Stimulated activated CD4-positive, alpha-beta T cell treated with anti-CD3 and anti-CD28 coated beads, TNF-alpha, amount 100 ng/mL, for 48 hours (primary cell): ENCODE data around the gene CTR9.

ENCODE experiments used
- DNase-seq, 3 donors: peaks; one replicate each; pipeline ENCODE4 v3.0.0-alpha.2; 2020; ENCODE audit warnings: low read depth in 3 of 3

CTR9 gene

GRCh38 chr11:10750838-10751580, at the start of gene CTR9:
TSS of gene CTR9 (plus strand) at chr11:10751246. CDS start at chr11:10751413, 167 bp downstream.
- DNase-seq: peak; percentile 86 to 91 (median 87)

GRCh38 chr11:10701982-10702381, 49.1 kb upstream of the CTR9 start:
- no peak for DNase-seq

DNA sequence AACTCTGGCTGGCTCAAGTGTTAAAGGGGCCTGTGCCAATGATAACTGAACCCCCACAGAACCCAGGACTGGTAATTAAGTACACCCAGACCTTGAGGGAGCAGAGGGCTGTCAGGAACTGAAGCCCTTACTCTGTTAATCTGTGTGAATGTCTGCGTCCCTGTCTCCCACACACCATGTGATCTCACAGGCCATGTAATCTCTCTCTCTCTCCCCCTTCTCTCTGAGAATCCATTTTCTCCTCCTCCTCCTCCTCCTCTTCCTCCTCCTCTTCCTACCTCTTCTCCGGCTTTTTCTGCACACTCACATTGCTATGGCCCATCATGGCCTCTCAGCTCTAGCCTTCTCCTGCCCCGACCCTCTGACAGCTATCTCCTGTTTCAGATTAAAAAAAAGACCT, 42.9 kb upstream of the CTR9 start:
- no peak for DNase-seq

GRCh38 chr11:10709299-10710086, 41.6 kb upstream of the CTR9 start:
- DNase-seq: no peak

- DNase-seq: no peak
These were observed 35.5 kb upstream of the CTR9 start for GRCh38 chr11:10715571-10715970.

GRCh38 chr11:10716122-10716521, 34.9 kb upstream of the CTR9 start:
- DNase-seq: no peak

GRCh38 chr11:10716543-10717259, 34.3 kb upstream of the CTR9 start:
- DNase-seq: no peak

GRCh38 chr11:10719616-10720015, 31.4 kb upstream of the CTR9 start:
- DNase-seq: no peak

- DNase-seq: no peak
These were observed 30.1 kb upstream of the CTR9 start for GRCh38 chr11:10720881-10721376.

DNA sequence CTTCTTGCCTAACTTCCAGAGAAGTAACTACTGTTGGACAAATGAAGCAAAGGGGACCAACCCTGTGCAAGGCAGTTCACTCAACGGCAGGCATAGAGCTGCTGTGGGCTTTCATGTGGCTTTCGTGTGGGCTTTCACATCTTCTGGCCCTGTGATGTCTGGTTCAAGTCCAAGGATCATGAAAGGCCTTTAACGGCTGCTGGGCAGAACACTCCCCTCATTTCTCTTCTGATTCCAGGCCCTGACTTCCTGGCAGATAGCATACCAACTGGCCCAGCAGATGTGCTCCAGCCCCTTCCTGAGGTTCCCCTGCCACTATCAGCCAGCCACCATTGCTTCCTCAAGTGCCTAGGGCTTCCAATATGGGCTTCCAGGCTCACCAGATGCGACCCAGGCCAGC, 28.7 kb upstream of the CTR9 start:
- no peak for DNase-seq

- DNase-seq: peak in 1 of 3 donors; percentile 24
These were observed 25.7 kb upstream of the CTR9 start for GRCh38 chr11:10725114-10725906.

GRCh38 chr11:10725907-10726253, 25.2 kb upstream of the CTR9 start:
- no peak for DNase-seq

DNA sequence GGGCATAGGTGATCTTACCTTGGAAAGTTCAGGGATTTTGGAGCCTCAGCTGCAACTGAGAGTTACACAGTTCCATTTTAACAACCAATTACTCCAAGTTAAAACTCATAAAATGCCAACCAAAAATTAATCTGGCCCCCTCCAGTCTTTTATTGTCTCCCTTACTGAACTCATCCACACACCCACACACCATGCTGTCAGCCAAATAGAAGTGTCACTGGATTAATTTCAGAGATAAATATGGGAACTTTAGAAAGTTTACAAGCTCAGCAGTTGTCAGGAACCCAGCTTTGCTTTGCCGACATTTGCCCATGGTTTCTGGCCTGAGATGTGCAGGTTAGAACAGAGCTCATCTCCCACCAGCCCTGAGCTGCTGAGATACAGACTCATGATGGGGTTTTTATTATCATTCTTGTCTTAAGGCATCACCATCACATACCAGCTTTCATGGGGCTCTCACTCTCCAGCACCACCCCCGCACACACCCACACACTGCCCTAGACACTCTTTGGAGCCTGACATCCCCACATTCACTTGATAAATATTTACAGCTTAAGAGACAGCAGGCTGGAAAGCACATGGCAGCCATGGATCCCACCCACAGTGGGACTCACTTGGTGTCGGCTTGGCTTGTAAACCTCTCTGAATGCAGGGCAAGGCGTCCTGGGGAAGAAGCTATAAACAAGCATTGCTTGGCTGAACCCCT, 23.7 kb upstream of the CTR9 start:
- DNase-seq: no peak

DNA sequence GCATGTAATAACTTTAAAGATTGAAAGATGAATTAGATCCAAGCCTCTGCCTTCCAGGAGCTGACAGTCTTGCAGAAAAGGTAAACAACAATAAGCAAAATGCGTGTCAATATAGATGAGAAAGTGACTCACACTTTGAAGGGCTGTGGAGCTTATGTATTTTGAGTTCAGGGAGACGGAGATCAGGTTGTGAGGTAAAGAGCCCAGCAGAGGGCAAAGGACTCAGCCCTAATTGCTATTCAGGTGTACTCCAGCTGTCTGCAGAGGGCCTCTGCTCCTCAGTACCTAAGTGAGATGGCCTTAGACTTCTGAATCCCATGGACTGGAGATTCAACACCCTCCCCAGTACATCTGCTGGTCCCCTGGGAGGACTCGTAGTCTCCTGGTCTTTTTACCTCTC, 22.9 kb upstream of the CTR9 start:
- no peak for DNase-seq

DNA sequence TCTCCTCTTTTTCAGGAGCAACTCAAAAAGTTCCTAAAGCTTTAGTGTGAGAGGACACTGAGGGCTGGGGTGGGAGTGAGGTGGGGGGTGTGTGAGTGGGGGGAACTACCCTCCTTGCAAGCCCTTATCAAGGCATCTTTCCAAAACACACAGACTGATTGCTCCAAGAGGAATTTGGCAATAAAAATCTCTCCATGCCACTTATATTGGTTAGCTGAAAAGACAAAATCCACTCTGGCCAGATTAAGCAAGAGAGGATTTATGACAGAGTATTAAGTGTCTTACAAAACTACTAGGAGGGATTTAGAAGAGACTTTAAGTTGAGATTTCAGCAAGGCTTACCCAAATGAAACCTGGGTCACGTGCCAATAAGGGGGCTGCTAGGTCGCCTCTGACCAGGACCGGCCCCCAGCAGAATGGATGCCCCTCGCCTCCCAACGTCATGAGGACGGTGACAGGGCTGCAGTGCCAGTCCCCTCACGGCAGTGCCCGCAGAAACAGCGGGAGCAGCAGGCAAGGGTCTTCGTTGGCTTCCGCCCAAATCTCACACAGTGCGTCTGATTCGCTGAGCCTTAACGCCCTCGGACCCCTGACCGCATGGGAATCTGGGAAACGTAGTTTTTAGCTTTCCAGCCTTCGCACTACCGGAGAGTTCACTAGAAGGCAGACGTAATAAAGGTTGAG, 22.1 kb upstream of the CTR9 start:
- no peak for DNase-seq

- DNase-seq: no peak
These were observed 20.9 kb upstream of the CTR9 start for GRCh38 chr11:10730151-10730550.

DNA sequence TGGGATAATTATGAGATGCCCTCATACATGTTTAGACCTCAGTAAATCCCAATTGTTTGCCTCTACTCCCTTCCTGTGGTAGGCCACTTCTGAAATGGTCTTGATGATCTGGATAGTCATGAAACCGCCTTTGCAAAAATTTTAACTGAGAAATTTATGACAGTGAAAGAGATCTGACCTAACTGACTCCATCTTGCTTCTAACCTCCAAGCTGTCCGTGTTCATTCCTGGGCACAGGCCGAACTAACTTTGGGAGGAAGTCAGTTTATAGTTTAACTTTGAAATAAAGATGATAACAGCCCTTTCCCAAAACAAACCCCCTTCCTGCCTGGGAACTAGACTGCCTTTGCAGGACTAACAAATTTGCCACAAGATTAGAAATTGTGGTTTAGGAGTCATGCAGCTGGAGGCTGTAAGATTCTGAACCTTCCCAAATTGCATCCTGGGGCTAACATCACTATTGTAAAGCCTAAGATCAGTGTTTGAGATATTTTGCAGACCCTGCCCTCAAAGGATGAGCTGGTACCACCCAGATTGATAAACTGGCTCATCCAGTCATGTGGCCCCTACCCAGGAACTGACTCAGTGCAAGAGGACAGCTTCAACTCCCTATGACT, 19.9 kb upstream of the CTR9 start:
- DNase-seq: no peak

- peak; percentile 80 to 92 (median 90) for DNase-seq
These were observed 15.3 kb upstream of the CTR9 start for GRCh38 chr11:10735481-10736475.
